HepG2 (cell line): ENCODE data around the gene CDH12. TPM values are rescaled to one million over a fixed set of nuclear protein-coding genes. Genes with fewer than 3 reads are reported as not detected.

ENCODE experiments used
- ATAC-seq: fragments of 200-7000 bp; cut with Tn5 transposase; 3 replicates; pipeline ENCODE4 v1.9.1; 2020; ENCODE audit warnings: mild to moderate bottlenecking, moderate library complexity
- BruUV-seq: library from RNA; stranded (reverse); fragments of 400-500 nt; replicated peaks from 2 replicates; lab custom pipeline; 2021; lab: Mats Ljungman, UMichigan
- CTCF ChIA-PET: fragments of 300-600 bp; formaldehyde crosslinking; extraction: SDS; loops from one replicate; lab custom pipeline; 2021; ENCODE audit warnings: low total read pairs, inconsistent platforms, low intra/inter-chr PET ratio; lab: Yijun Ruan, JAX
- POLR2A ChIA-PET: fragments of 350-600 bp; sonication (Branson Sonifier 250); formaldehyde crosslinking; loops from one replicate; lab custom pipeline; 2020; ENCODE audit warnings: antibody characterized with exemption, inconsistent platforms; lab: Yijun Ruan, JAX
- DNase-seq: peaks from one replicate; pipeline ENCODE4 v3.0.0-alpha.2; 2015; ENCODE audit warnings: low spot score
- FAIRE-seq: peaks from 3 replicates; lab custom pipeline; 2011; peaks lifted over from hg19 to GRCh38; lab: Jason Lieb, UNC
- H2AFZ ChIP-seq: one replicate; pipeline ENCODE4 v1.6.1; 2011; ENCODE audit warnings: low read length, inconsistent platforms
- H3K27ac ChIP-seq: fragments of 300-600 bp; 3 replicates; pipeline ENCODE4 v1.8.0; 2011; ENCODE audit warnings: mixed run types, mild to moderate bottlenecking, mixed read lengths, low read length, inconsistent platforms; ENCODE audit not compliant: insufficient read depth; ENCODE audit errors: extremely low read length
- H3K27me3 ChIP-seq, 2 experiments: fragments of 200-600 bp in 1 of 2; 2 replicates in 1 of 2; 3 replicates in 1 of 2; pipeline versions ENCODE4 v1.6.0 to v1.8.0; 2011; ENCODE audit warnings: low read length in 2 of 2, mild to moderate bottlenecking in 2 of 2, moderate library complexity in 2 of 2, inconsistent platforms in 1 of 2; ENCODE audit not compliant: insufficient read depth in 2 of 2, control insufficient read depth in 1 of 2
- H3K36me3 ChIP-seq, 2 experiments: fragments of 200-600 bp in 1 of 2; replicated peaks in 1 of 2; 2 replicates in 1 of 2; 3 replicates in 1 of 2; pipeline versions ENCODE4 v1.5.1 to v1.8.0; 2011; ENCODE audit warnings: low read length in 2 of 2, inconsistent platforms in 1 of 2; ENCODE audit not compliant: insufficient read depth in 2 of 2, control insufficient read depth in 1 of 2
- H3K4me1 ChIP-seq: 2 replicates; pipeline ENCODE4 v1.5.1; 2012; ENCODE audit warnings: low read length, inconsistent platforms; ENCODE audit not compliant: insufficient read depth
- H3K4me2 ChIP-seq: 2 replicates; pipeline ENCODE4 v1.6.0; 2011; ENCODE audit warnings: low read depth, low read length, inconsistent platforms
- H3K4me3 ChIP-seq, 3 experiments: fragments of 200-600 bp in 1 of 3; sonication (generic), shearing (Covaris generic) in 1 of 3; replicated peaks in 1 of 3; 2 replicates each; pipeline ENCODE4 v1.5.1; 2011 to 2016; ENCODE audit warnings: low read length in 3 of 3, inconsistent platforms in 2 of 3, low read depth in 2 of 3, mild to moderate bottlenecking in 2 of 3, control low read depth in 1 of 3, mixed read lengths in 1 of 3; ENCODE audit not compliant: insufficient read depth in 1 of 3
- H3K79me2 ChIP-seq: one replicate; pipeline ENCODE4 v1.6.1; 2011; ENCODE audit warnings: low read length, inconsistent platforms; ENCODE audit not compliant: insufficient read depth
- H3K9ac ChIP-seq: 2 replicates; pipeline ENCODE4 v1.6.0; 2011; ENCODE audit warnings: mild to moderate bottlenecking, low read depth, low read length, inconsistent platforms; ENCODE audit not compliant: insufficient read depth
- H3K9me3 ChIP-seq: 2 replicates; pipeline ENCODE4 v1.5.1; 2012; ENCODE audit warnings: mild to moderate bottlenecking, low read length
- H4K20me1 ChIP-seq: 2 replicates; pipeline ENCODE4 v1.6.0; 2011; ENCODE audit warnings: inconsistent platforms, mild to moderate bottlenecking, low read length, moderate library complexity; ENCODE audit not compliant: insufficient read depth
- ARID2 ChIP-seq: sonication (generic); formaldehyde crosslinking; IDR thresholded peaks from 2 replicates; pipeline ENCODE4 v1.8.1; 2022; ENCODE audit warnings: mild to moderate bottlenecking, missing genetic modification reagents, borderline replicate concordance
- BORCS8-MEF2B ChIP-seq: sonication (generic); formaldehyde crosslinking; IDR thresholded peaks from 2 replicates; pipeline ENCODE4 v1.8.0; 2022; ENCODE audit warnings: mild to moderate bottlenecking, missing genetic modification reagents
- DDIT3 ChIP-seq: sonication (generic); formaldehyde crosslinking; IDR thresholded peaks from 2 replicates; pipeline ENCODE4 v1.4.0; 2020; ENCODE audit warnings: mild to moderate bottlenecking, missing genetic modification reagents
- FOXP1 ChIP-seq, 2 experiments: fragments of 450-650 bp in 1 of 2; IDR thresholded peaks; 2 replicates each; pipeline ENCODE4 v1.6.1; 2017 to 2018; ENCODE audit warnings: antibody characterized with exemption in 1 of 2
- HCFC1 ChIP-seq: fragments of 150-350 bp; IDR thresholded peaks from 2 replicates; pipeline ENCODE4 v1.6.1; 2014; ENCODE audit warnings: low read depth, low read length
- HIC2 ChIP-seq: sonication (generic); formaldehyde crosslinking; IDR thresholded peaks from 2 replicates; pipeline ENCODE4 v1.9.0; 2022; ENCODE audit warnings: low read depth, missing genetic modification reagents
- HNF1B ChIP-seq: sonication (generic); formaldehyde crosslinking; IDR thresholded peaks from 2 replicates; pipeline ENCODE4 v1.5.1; 2020; ENCODE audit warnings: mild to moderate bottlenecking, moderate library complexity, missing genetic modification reagents
- MAFF ChIP-seq: IDR thresholded peaks from 2 replicates; pipeline ENCODE4 v1.6.1; 2011; ENCODE audit warnings: low read depth, low read length, improper control_type of control experiment
- MED13 ChIP-seq: sonication (generic); formaldehyde crosslinking; IDR thresholded peaks from 2 replicates; pipeline ENCODE4 v1.5.0; 2020; ENCODE audit warnings: missing genetic modification reagents
- NFRKB ChIP-seq: fragments of 450-650 bp; IDR thresholded peaks from 2 replicates; pipeline ENCODE4 v1.6.1; 2017
- TFDP1 ChIP-seq: IDR thresholded peaks from 2 replicates; pipeline ENCODE4 v1.6.1; 2016; ENCODE audit warnings: missing compliant biosample characterization, missing genetic modification reagents, borderline replicate concordance
- ZMAT5 ChIP-seq: sonication (generic); formaldehyde crosslinking; IDR thresholded peaks from 2 replicates; pipeline ENCODE4 v1.5.0; 2020; ENCODE audit warnings: mild to moderate bottlenecking, low read depth, missing genetic modification reagents, borderline replicate concordance
- ZNF576 ChIP-seq: sonication (generic); formaldehyde crosslinking; IDR thresholded peaks from 2 replicates; pipeline ENCODE4 v1.4.0; 2020; ENCODE audit warnings: mild to moderate bottlenecking, missing genetic modification reagents
- WGBS: methylation state at CpG from one replicate; pipeline ENCODE4 v1.1.6; 2017; ENCODE audit warnings: low lambda C conversion rate; 5-methylcytosine and 5-hydroxymethylcytosine counted together
- in situ Hi-C: cut with HindIII; loops from 2 replicates; pipeline ENCODE4 v1.10.0; 2017; ENCODE audit warnings: low pct_unique_long_range_greater_than_20kb; ENCODE audit not compliant: extremely low pct_ligation_motif_present
- intact Hi-C: fragments of 100-400 bp; cut with micrococcal nuclease; formaldehyde crosslinking; loops from one replicate; pipeline ENCODE4 v1.10.0; 2022; ENCODE audit not compliant: unreplicated experiment
- polyA plus RNA-seq, 8 experiments: library from polyadenylated mRNA; depleted of rRNA in 3 of 8; stranded (reverse) in 7 of 8; unstranded in 1 of 8; fragments of >200 nt; fragmentation: Illumina TruSeq in 4 of 8; extraction: Trizol in 4 of 8; gene quantifications; 2 replicates each; pipeline versions ENCODE4 v1.2.1 to v1.2.3, GENCODE V29; 2011 to 2016; ENCODE audit warnings: low read depth in 4 of 8, missing spikeins in 1 of 8, mixed read lengths in 1 of 8; ENCODE audit not compliant: insufficient read depth in 1 of 8
- total RNA-seq, 5 experiments: library from RNA; depleted of rRNA; stranded (reverse); fragments of >200 nt; fragmentation: Illumina TruSeq; extraction: Trizol; gene quantifications; 2 replicates each; pipeline ENCODE4 v1.2.3, GENCODE V29; 2016; ENCODE audit warnings: low read depth in 1 of 5

CDH12 gene
- total and polyA plus RNA-seq, 2 of the 13 experiments (the other 11 are each of a cell fraction or from before 2014, with no cell fraction given) = not detected

GRCh38 chr5:22627029-22627428 is 226.1 kb downstream of the CDH12 start:
- Histone ChIP-seq H3K27me3 (no peaks in the 10 kb centered on the region), H3K27ac (no peak overlapping the region), H3K4me2 (no peak overlapping the region), H3K9ac (no peak overlapping the region), H3K4me1 (no peaks in the 10 kb centered on the region), H3K9me3 (peaks cover 26% of the 10 kb centered on the region), H2AFZ (no peak overlapping the region), H4K20me1 (no peaks in the 10 kb centered on the region), H3K79me2 (no peaks in the 10 kb centered on the region), H3K4me3 (no peak overlapping the region), H3K36me3 (no peaks in the 10 kb centered on the region)
- ATAC-seq (no peak), DNase-seq (no peak), FAIRE-seq (no peak)
- intact Hi-C loops = no loop called here
- in situ Hi-C loops = no loop called here
- no TSS peak for BruUV-seq
- ChIA-PET CTCF (no interaction called here), POLR2A (no interaction called here)
- WGBS = 2% methylated on average over 4 of the region's 4 CpGs
- TF ChIP-seq FOXP1 (IDR thresholded peaks at IDR 0.05) (no peak), FOXP1 (CRISPR knock-in tag; IDR thresholded peaks at IDR 0.05) (no peak), MAFF (peak; percentile 61), HCFC1 (no peak), MED13 (CRISPR knock-in tag) (no peak), TFDP1 (CRISPR knock-in tag) (no peak), ZNF576 (CRISPR knock-in tag) (no peak), HNF1B (CRISPR knock-in tag) (no peak), ARID2 (CRISPR knock-in tag) (no peak), DDIT3 (CRISPR knock-in tag) (no peak), ZMAT5 (CRISPR knock-in tag) (no peak), NFRKB (no peak), HIC2 (CRISPR knock-in tag) (no peak), BORCS8-MEF2B (CRISPR knock-in tag) (no peak)
